CD4-positive, alpha-beta T cell treated with Interleukin-15 for 4 hours (primary cell): ENCODE measurements around the gene SORBS2.

Source experiments
- DNase-seq: peaks from one replicate; pipeline ENCODE4 v3.0.0-alpha.2; 2020; ENCODE audit warnings: low spot score

Gene SORBS2

DNA sequence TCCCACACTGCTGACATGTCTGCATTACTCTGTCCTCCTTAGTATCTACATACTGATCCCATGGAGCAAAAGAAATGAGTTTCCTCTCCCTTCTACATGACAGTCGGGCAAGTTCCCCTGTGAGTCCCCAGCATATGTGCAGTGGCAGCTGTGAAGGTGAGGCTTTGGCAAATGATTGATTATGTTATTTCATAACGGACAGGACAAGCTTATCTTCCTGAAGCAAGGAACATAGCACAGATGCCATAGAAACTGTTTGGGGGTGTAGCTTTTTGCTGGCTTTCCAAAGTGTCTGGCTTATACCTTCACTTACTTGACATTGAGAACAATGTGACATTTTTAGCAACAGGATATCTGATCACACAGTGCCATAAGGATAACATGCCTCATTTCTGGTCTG, 139.8 kb downstream of the SORBS2 start:
- no peak for DNase-seq

DNA sequence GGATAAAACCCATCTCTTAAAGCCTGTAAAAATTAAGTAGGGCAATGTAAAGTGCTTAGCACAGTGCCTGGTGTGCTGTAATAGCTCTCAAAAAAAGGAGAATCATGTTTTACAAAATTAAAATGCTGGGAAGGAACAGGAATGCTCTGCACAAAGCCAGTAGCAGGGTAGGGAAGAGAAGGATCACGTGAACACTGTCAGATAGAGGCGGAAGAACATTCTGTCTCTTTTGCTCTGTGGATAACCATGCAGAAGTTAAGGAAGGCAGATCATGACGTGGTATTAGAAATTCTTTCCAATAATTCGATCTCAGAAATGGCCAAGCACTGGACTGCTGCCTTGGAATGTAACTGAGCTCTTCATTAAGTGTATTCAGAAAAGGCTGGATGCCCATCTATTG, 140.5 kb downstream of the SORBS2 start:
- DNase-seq: no peak

DNA sequence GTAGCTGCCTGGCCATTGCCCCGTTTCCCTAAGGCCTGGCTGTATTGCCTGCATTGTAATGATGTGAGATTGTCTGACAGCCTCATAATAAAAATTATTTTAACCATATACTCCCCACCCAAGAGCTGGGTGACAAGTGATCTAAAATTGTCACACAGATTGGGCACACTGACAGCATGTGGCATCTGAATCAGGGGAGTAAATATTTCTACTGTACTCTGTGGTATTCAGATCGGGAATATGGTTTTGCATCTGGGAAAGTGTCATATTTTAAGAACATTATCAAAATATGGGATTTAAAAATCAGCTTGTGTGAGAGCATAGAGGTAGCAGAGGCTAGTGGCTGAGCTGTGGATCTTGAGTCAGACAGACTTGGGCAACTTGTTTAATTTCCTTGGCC, 140.9 kb downstream of the SORBS2 start:
- no peak for DNase-seq

DNA sequence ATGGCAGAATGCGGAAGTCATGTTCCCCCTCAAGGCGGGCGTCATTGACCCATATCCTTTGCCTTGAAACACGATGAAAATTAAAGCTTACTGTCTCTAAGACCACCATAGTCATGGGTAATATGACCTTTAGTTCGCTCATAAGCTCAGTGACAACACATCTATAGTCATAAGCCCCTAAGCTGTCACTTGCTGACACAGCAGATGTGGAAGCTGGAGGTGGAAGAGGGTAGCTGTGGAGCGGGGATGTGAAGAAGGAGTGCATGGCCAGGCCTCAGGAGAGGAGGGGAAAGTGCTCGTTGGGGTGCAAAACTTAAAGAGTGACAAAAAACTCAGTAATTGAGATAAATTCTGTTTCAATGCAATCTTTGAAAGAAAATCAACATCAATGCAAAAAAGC, 142.7 kb downstream of the SORBS2 start:
- DNase-seq: no peak

DNA sequence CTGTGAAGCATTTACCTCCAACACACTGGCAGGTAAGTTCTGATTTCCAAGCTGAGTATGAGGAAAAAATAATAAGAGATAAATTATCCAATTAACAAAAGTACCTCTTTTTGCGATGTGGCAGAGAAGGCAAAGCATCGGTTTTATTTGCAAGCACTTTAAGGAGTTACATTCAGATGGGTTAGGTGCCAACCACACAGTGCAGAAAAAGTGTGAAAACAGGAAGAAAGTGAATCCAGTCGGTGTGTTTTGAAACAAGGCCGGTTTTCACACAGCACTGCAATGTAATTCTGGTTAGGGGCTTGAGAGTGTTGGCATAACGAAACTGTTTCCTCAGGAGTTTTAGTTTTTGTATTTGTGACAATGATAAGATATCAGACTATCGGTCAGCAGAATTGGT, 145.8 kb downstream of the SORBS2 start:
- DNase-seq: no peak

DNA sequence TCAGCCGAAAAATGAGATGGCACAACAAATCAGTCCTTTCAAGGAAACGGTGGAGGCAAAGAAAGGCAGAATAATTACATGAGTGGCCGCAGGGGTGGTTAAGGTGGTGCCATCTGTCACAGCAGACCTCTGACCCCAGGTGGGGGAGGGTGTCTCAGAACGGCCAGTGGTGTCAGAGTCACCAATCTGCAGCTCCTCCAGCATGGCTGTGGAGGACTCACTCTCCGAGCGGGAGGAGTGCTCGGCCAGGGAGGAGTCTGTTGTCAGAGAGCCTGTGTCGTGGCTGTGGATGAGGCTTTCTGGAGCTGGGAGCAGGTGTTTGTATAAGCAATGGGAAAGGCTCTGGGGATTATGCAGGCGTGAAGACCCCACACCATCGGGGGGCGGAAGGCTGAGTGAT, 146.3 kb downstream of the SORBS2 start:
- no peak for DNase-seq

DNA sequence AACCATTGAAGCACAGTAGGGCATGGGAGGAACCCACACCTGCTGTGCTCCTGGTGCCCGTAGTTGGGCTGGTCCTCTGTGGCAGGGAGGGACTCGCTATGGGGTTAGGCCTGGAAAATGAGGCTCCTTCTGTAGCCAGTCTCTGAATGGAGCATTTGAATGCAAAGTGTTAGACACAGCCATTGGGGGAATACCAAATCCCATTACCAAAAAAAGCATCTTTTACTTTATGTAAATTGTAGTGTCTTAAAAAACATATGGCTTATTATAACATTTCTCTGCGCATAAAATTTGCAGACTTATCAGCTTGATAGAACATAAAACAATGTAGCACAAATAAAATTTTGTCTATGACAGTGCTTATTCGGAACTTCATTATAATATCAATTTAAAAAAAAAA, 147.5 kb downstream of the SORBS2 start:
- DNase-seq: no peak

DNA sequence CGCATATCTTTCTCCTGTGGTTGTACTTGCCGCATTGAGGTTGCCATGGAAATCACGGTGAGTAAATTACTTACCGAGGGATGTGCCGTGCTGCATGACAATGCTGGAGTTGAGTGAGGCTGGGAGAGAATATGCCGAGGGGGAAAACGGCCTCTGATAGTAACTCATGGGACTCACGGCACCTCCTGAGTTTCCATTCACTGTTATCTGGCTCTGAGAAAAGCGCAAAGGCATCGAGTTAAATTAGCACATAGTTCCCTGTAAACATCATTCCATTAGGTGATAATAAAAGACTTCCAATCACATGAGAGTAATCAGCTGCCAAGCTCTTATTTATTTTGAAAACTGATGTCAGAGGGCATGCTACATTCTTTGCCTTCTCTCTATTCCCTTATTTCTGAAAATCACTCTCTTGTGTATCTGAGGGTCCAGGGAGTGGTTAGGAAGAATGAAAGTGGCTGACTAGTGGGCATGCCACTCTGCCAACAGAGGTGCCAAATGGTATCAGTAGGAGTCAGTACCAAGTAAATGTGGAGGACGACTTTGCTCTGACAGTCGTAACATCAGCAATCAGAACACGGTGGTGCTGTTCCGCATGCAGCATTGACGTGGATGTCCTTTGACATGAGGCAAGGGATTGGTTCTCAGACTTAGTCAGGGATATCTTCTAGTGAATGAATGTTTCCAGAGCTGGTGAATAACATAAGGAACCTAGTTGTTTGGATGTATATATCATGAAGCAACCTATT, 149.8 kb downstream of the SORBS2 start:
- no peak for DNase-seq

DNA sequence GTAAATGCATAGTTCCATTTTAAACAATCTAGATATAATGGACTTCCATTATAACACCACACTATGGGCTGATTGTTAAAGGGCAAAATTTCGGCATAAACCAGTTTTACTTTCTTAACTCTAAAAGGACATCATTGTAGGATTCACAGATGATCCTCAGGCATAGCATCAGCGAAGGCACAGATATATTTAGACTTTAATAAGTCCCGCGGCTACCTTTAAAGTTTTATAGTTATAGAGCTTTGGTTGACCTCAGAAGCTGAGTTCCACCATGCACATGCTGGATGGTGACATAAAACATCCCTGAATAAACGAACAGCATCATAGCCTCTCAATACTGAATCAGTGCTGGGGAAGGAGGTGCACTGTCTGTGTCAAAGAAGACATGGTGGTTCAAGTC, 151.7 kb downstream of the SORBS2 start:
- no peak for DNase-seq

DNA sequence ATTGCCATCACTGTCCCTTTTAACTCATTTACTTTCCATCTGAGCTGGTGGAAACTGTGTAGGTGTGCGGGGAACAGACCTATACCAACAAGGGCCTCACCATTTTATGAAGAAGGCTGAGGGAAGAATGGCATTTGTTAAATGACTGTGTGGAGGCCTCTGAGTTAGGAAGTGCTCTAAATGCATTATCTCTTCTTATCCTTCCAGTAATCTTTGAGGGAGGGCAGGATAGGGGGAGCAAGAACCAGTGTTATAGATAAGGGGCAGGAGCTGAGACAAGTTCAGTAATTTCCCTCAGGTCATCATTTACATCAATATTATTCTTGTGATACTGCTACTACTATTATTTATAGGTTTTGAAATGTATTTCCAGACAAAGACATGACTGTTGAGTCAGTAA, 154.3 kb downstream of the SORBS2 start:
- DNase-seq: no peak

DNA sequence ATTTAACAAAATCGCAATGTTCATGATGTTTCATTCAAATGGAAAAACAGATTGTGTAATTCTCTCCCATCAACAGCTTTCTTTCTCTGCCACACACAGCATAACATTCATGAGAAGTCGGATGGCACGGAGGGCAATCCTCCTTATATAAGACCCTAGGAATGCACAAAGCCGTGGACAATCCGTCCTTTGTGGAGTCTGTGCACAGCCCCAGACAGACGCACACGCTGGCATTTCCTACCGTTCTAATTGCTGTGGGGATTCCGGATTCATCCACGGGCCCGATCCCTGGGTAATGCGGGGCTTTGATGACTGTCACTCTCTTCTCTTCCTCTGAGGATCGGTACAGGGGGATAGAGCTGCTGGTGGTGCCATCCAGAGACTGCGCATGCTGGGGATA, 154.8 kb downstream of the SORBS2 start:
- no peak for DNase-seq

DNA sequence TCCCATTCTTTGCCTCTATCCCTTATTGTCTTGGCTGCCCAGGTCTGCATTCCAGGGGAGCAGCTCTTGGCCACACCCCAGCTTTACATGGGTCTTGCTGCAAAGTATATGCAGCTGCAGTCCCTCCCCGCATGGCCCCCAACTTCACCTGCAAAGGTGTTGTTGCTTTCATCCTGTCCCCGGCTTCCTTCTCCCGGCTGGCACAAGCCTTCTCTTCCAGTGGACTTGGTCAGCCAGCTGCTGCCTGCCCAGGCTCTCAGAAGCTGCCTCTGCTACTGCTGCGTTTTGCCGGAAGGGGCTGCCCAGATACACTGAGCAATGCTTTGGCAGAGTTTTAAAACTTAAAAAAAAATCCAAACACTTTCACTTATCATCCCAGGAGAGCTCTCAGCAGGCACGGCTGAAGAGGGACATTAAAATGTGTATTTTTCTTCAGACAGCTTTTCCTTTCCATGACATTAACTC, 155.5 kb downstream of the SORBS2 start:
- no peak for DNase-seq

DNA sequence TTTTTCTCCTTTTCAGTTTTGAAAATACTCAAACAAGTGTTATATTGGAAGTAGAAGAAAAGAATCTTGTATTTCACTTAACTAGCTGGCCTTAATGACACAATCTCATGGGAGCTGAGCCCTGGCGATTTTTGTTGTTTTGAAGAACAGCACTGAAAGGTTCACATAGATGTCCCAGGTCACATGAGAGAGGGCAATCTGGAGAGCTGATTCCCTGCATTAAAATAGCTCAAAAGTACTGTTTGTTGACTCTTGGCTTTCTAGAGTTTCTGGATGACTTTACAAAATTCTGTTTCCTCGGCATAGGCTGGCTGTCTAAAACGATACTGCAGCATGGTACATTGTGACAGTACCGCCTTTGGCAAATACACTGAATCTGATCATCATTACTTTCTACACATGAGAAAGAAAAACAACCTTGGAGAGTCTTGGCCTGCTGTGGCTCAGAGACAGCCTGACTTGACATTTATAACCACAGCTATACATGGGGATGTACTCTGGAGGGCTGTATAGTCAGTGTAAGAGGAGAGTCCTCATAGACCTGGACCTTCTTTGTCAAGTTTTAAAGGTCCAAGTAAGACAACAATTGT, 156.9 kb downstream of the SORBS2 start:
- DNase-seq: no peak

DNA sequence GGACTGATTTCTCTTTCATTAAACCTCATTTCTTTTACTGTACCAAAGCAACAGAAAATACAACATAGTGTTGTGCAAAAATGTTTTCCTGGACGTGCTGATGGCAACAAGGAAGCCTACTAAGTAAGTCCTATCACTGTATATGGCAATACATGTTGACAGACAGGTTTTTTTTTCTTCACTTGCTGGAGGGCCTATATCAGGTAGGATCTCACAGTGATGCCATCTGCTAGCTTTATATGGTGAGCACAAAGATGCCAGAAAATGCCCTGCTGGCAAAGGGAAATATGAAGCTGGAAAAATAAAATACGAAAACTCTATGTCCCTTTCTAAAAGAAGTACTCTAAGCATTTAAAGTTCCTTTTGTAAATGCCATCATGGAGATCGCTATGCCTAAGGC, 157.7 kb downstream of the SORBS2 start:
- no peak for DNase-seq

DNA sequence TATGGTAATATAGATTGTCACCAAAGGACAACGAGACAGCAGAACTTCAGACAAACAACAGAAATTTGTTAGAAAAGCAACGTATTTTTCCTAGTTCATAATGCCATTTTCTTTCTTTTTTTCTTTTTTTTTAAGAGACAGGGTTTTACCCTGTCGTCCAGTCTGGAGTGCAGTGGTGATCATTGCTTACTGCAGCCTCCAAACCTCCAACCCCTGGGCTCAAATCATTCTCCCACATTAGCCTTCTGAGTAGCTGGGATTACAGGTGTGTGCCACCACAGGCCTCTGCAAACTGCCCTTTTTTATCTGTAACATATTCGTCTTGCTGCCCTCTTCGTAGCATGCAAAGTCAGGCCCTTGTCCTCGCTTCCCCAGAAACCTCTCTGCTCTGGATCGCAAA, 160.1 kb downstream of the SORBS2 start:
- DNase-seq: no peak

DNA sequence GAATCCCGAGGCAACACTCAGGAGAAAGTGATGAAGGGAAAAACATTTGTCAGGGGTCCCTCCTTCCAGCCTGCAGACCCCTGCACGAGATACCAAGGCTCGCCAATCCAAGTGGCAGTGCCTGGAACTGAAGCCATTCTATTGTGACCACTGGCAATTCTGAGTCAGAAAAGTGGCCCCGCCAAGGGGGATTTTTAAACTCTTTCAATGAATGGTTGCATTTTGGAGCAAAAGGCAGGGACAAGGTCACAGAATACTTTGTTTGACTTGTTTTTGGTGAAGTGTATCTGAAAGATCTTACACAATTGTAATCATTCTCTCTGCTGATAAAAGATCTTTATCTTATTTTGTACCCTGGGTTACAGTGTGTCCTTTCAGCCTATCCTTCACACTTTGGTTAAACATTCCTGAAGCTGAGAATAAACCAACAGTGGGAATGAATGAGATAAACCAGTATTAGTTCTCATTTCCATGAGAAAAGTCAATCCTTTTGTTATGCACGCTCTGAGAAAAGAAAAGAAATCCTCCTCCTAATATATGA, 160.8 kb downstream of the SORBS2 start:
- DNase-seq: no peak

DNA sequence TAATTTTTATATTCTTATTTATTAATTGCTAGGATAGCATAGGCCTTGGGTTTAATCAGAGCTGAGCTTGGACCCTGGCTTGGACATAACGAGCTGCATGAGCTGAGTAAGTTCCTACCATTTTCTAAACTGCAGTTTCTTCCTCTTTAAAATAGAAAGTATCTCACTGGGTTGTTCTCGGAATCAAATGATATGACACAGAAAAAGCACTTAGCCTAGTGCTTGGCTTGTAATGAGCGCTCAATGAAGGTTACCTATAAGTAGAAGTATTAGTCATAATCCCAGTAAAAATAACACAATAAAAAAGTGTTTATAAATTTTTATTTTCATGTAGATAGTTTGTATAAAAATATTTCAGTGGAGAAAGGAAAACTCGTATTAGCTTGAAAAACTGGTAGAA, 163.4 kb downstream of the SORBS2 start:
- DNase-seq: no peak

DNA sequence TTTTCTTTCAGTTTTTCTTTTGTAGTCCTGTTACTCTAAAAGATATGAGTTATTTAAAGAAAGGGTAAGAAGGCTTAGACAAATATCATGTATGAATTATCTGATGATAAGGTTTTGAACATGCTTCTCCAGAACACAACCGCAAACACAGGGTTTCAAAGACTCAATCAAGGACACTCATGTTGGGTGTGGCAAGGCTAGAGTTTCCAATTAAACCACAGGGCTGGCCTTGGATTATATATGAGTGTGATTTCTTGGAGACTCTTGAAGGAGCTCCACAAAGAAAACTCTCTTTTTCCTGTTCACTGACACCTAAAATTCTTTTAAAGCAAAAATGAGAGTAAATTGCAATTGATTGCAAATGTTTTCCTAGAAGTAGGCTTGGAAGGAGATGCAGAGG, 166.6 kb downstream of the SORBS2 start:
- no peak for DNase-seq

DNA sequence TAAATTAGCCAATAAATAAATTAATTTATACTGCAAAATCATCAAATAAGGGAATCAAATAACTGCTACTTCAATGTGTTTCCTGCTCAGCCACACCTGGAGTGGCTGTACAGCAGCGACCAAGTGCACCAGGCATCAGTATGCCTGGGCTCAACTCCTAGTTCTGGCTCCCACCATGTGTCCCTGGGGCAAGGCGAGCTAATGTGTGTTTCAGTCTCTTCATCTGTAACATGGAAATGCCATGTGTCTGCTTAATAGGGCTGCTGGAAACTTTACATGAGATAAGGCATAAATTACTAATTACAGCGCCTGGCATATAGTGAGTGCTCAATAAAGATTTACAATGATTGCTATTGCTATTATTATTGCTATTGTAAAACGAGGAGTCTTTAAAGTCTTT, 167.6 kb downstream of the SORBS2 start:
- no peak for DNase-seq

DNA sequence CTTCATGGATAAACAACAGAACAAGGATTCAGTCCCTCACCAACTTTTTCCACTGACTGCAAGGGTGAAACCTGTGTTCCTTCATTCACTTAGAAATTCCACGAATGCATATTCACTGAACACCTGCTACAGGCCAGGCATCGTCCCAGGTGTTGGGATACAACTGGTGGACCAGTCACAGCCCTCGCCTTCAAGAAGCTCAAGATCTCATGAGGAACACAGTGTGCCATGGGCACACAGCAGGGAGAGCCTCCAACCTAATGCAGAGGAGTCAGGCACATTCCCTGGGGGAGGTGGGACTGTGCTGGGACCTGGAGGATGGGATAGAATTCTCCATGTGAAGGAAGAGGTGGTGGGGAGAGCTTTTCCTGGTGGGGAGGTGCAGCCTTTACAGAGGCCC, 169.1 kb downstream of the SORBS2 start:
- DNase-seq: no peak

DNA sequence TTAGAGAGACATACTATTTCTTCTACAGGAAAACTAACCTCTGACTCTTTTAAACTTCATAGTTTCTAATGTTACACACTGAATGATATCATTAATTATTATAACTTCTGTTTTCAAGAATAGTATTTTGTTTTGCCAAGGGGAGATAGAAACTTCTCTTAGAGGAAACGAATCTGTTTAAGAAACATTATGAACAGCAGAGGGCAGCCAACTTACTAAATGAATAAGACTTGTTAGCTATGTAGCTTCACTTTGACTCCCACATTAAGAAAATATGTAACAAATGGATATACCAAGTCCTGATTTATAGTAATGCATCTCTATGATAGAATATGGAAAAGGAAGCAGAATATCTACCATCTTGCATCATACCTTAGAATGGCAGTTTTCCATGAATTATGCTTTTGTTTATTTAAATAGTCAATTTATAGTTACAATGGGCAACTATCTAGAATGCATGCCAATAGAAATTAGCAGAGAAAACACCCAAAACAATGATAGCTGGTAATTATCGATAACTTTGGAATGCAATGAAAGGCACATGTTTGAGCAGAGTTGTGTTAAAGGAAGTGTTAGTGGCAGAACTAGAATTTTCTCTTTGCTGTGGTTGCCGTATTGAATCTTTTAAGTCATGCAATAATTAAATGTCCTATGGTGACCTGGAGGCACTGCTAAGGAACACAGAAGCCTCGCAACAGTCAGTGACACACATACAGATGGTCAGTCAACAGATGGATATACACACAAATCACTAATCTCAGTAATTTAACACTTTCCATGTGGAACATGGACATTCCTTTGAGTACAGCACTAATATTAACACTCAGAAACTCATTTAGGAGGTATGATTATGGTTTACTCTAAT, 171.0 kb downstream of the SORBS2 start:
- DNase-seq: peak; percentile 3

DNA sequence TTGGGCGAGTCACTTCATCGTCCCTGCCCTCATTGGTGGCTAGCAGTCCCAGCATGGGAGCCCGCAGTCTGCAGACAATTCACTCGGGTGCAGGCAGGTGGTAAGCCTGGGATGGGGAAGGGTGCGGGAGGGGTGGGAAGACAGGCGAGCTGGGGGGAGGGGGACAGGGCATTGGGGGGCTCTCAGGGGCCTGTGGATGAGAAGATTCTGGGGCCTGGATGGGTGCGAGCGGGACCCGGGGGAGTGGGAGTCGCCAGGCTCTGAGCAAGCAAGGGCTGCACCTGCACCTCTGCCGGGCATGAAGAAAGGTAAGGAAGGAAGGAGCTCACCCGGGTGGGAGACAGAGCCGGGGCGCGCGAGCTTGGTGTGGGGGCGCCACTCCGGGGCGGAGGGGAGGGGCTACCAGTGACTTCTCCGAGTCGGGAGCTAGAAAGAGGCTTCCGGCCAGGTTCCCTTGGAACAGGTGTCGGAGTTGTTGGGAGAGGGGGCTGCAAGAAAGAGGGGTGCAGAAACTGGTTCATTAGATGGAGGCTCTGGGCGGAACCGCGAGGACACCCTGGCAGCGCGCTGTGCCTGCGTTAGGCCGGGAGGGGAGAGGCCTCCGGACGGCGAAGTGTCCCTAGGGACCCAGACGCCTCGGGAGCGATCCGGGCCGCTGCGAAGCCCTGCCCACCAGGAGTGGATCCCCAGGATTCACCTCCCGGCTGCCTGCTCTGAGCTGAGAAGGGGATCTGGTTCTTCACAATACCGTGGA, 173.3 kb downstream of the SORBS2 start:
- no peak for DNase-seq
